Renal pelvis (tissue), 12 donors: Measurements from ENCODE around the gene UMODL1. TPM values are rescaled to one million over a fixed set of nuclear protein-coding genes. Genes with fewer than 3 reads are reported as not detected.

ENCODE experiments used
- DNase-seq: peaks from one replicate; pipeline ENCODE4 v3.0.0-alpha.2; 2013
- long read RNA-seq, 16 experiments: transcript quantifications; one replicate each; lab custom pipeline, GENCODE V29; 2026
- polyA plus RNA-seq, 3 donors: library from polyadenylated mRNA; unstranded; fragments of 120-200 nt; gene quantifications; one replicate each; pipeline ENCODE4 v1.2.1, GENCODE V29; 2013; ENCODE audit not compliant: insufficient read length in 3 of 3

Gene UMODL1, protein sequence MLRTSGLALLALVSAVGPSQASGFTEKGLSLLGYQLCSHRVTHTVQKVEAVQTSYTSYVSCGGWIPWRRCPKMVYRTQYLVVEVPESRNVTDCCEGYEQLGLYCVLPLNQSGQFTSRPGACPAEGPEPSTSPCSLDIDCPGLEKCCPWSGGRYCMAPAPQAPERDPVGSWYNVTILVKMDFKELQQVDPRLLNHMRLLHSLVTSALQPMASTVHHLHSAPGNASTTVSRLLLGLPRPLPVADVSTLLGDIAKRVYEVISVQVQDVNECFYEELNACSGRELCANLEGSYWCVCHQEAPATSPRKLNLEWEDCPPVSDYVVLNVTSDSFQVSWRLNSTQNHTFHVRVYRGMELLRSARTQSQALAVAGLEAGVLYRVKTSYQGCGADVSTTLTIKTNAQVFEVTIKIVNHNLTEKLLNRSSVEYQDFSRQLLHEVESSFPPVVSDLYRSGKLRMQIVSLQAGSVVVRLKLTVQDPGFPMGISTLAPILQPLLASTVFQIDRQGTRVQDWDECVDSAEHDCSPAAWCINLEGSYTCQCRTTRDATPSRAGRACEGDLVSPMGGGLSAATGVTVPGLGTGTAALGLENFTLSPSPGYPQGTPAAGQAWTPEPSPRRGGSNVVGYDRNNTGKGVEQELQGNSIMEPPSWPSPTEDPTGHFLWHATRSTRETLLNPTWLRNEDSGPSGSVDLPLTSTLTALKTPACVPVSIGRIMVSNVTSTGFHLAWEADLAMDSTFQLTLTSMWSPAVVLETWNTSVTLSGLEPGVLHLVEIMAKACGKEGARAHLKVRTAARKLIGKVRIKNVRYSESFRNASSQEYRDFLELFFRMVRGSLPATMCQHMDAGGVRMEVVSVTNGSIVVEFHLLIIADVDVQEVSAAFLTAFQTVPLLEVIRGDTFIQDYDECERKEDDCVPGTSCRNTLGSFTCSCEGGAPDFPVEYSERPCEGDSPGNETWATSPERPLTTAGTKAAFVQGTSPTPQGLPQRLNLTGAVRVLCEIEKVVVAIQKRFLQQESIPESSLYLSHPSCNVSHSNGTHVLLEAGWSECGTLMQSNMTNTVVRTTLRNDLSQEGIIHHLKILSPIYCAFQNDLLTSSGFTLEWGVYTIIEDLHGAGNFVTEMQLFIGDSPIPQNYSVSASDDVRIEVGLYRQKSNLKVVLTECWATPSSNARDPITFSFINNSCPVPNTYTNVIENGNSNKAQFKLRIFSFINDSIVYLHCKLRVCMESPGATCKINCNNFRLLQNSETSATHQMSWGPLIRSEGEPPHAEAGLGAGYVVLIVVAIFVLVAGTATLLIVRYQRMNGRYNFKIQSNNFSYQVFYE
- under 1 TPM; 0.06 to 0.21 (median 0.10) TPM for polyA plus RNA-seq
- long read RNA-seq, donor 1, result 0 reads
- long read RNA-seq, donor 2, result 0 reads
- long read RNA-seq, donor 3, result 0 reads
- long read RNA-seq, donor 4, result 0 reads
- long read RNA-seq, donor 5, result 0 reads
- long read RNA-seq, donor 6, result 0 reads
- long read RNA-seq, donor 7, result 0 reads
- long read RNA-seq, donor 8, result 0 reads
- long read RNA-seq, donor 9, result 0 reads
- long read RNA-seq, donor 10, result 0 reads
- long read RNA-seq, donor 11, result 0 reads
- long read RNA-seq, donor 12, result 0 reads
- long read RNA-seq, donor 13, result 0 reads
- long read RNA-seq, donor 14, result 0 reads
- long read RNA-seq, donor 15, result 0 reads
- long read RNA-seq, donor 16, result 0 reads

- DNase-seq, result no peak
Observed at GRCh38 chr21:42071146-42071737, at the start of gene UMODL1. Gene UMODL1, plus strand, starts transcription at chr21:42071317. Its CDS starts 0 bp downstream, at chr21:42071317.

DNA sequence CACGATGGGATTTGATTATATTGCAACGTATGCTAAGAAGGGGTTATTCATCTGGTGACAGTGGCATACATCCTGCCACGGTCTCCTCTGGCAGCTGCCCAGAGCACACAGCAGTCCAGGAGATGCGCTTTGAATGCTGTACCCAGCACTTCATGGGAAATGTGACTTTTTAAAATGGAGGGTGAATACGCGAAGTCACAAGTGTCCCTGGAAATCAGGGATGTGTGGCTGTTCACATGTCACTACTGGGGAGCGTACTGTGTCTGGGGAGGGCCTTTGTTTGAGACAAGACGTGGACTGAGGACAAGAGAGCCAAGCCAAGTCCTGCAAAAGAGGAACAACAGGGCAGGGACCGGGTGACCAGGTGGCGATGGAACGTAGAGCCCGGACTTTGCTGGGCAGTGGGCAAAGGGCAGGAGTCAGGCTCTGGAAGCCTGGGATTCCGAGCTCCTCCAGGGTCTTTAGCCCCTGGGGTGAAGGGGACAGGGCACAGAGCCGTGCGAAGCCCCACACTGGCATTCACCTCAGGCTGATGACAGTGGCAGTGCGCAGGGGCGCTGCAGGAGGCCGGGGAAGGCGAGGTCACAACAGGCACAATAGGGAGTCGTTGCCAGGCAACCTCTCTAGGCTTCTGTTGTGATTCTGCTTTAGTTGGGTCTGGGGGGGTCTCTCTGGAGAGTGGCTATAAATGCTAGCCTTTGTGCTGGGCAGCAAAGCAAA, 49.6 kb upstream of the UMODL1 start:
- DNase-seq, result peak; percentile 54

GRCh38 chr21:42022091-42022430, 49.1 kb upstream of the UMODL1 start:
- no peak for DNase-seq

- DNase-seq, result no peak
Observed at GRCh38 chr21:42022906-42023305, 48.2 kb upstream of the UMODL1 start.

GRCh38 chr21:42025376-42026081, 45.6 kb upstream of the UMODL1 start:
- no peak for DNase-seq

DNA sequence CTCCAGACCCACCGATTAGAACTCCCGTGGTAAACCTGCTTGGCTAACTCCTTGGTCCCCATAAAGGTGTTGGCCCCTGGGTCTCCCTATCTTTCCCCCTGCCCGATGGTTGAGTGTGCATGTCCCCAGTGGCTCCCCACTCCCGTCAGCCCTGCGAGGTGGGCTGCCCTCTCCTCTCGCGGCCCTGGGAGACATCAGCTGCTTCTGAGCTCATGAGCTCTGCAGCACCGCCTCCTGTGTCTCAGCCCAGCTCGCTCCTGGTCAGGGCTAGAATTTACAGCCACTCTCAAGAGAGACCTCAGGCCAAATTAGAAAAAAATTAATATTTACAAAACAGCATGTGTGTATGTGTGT, 45.1 kb upstream of the UMODL1 start:
- no peak for DNase-seq

- no peak for DNase-seq
Observed at GRCh38 chr21:42027085-42027821, 43.9 kb upstream of the UMODL1 start.

DNA sequence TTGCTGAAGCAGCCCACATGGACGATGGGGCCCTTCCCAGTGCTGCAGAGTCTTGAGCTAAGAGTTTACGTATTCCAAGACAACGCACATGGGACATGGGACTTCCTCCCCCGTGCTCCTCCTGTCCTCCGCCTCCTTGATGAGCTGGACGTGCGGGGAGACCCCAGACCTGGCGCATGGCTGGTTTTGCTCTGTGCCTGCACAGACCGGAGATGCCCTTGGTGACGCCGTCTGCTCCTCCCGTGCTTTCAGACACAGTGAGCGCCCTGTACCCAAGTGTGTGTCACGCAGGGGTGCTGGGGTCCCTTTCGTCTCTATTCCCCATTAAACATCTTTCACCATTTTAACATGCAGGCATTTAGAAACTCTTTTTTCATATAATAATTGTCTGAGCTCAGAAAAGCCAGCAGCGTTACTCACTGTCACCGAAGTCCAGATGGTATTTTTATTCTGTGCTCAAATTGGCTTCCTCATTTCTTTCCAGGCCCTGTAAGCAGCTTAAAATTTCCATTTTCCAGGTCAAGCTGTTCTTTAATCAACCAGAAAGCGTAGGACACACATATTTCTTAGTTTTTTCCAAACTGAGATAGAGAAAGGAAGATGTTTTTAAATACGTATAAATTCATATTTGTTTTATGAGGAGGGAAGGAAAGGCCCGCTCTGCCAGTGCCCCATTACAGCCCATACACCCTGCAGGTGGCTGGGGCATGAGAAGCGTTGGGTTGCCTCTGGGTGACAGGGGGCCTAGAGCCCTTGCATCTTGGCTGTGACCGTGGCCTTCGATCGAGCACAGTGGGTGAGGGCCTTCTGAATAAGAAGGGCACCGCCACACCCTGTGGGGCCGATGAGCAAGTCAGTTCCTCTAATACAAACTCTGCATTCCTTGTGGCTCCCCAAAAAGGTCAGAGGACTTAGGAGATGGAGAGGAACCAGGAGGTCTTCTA, 43.0 kb upstream of the UMODL1 start:
- no peak for DNase-seq

- DNase-seq, result no peak
Observed at GRCh38 chr21:42028766-42029425, 42.2 kb upstream of the UMODL1 start.

- no peak for DNase-seq
Observed at GRCh38 chr21:42030311-42030710, 40.8 kb upstream of the UMODL1 start.

GRCh38 chr21:42031241-42031640, 39.9 kb upstream of the UMODL1 start:
- no peak for DNase-seq

- no peak for DNase-seq
Observed at GRCh38 chr21:42031816-42032215, 39.3 kb upstream of the UMODL1 start.

- no peak for DNase-seq
Observed at GRCh38 chr21:42032266-42032665, 38.9 kb upstream of the UMODL1 start.

DNA sequence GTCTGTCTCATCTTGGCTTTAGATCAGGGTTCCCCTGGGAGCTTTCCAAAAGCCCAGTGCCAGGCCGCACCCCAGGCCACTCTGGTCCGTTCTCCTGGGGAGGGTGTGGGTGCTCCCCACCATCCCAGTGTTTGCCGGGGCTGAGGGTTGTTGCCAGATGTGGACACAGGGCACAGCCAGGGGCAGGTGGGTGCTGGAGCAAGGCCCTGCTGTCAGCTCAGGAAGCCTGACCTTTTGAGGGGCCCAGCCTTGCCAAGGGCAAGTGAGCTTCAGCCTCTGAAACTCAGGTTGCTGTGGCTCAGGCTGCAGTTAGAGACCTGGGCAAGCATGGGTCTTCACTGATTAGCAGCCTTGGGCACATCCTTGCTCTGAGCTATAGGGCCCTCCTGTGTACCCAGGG, 38.1 kb upstream of the UMODL1 start:
- no peak for DNase-seq

- no peak for DNase-seq
Observed at GRCh38 chr21:42036313-42036712, 34.8 kb upstream of the UMODL1 start.

- no peak for DNase-seq
Observed at GRCh38 chr21:42037516-42037915, 33.6 kb upstream of the UMODL1 start.

DNA sequence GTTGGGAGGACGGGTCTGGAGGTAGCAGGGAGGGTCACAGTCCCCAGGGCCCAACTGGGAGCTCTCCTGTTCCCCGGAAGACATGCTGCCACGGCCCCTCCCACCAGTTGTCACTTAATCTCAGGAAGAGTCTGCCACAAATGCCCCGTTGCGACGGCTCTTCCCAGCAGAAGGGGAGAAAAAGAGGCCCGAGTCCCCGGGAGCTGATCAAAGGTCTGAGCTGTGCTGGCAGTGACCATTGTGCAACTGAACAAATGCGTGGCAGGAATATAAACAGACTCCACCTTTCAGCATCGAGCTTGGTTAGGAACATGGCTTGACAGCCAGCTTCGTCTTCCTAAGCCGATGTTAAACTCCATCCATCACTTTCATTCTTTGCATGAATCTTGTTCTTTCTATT, 33.2 kb upstream of the UMODL1 start:
- DNase-seq, result no peak
